ENCODE results near the gene PIK3R2. TPM values are rescaled to one million over a fixed set of nuclear protein-coding genes. Genes with fewer than 3 reads are reported as not detected.

Gene PIK3R2
- total and polyA plus RNA-seq, 2 experiments from 2014 or later = 8.5 to 66.6 TPM

GRCh38 chr19:18167011-18167410 is 14.0 kb downstream of the PIK3R2 start:
- H3K4me1 Mint-ChIP-seq = no peaks in the 10 kb centered on the region; the same call in 2 of the 3 replicates
- TF ChIP-seq REST (IDR thresholded peaks at IDR 0.05; ENCODE audit: unreplicated experiment) (no peak), ZNF462 (CRISPR knock-in tag; IDR thresholded peaks at IDR 0.05) (no peak)
- Histone ChIP-seq H3K27ac (ENCODE audit: low read depth) (no peak overlapping the region), H3K27me3 (ENCODE audit: insufficient read depth) (no peaks in the 10 kb centered on the region), H3K4me3 (no peak overlapping the region), H3K79me2 (replicated peaks; ENCODE audit: insufficient read depth) (no peaks in the 10 kb centered on the region), H3K9me2 (ENCODE audit: insufficient read depth) (no peaks in the 10 kb centered on the region), H3K4me2 (no peak overlapping the region), H3F3A (replicated peaks; ENCODE audit: low read depth) (peaks cover 8% of the 10 kb centered on the region; the same call in 1 of the 2 replicates), H3K4me1 (ENCODE audit: insufficient read depth) (no peaks in the 10 kb centered on the region), H3K36me3 (ENCODE audit: insufficient read depth) (peaks cover 4% of the 10 kb centered on the region; the same call in 1 of the 2 replicates), H4K20me1 (replicated peaks; ENCODE audit: insufficient read depth) (no peaks in the 10 kb centered on the region; the same call in 1 of the 2 replicates), H2AFZ (no peak overlapping the region)
- peaks cover 54% of the 10 kb centered on the region for H3K36me3 Mint-ChIP-seq (ENCODE audit: low read depth)
- H3K27me3 Mint-ChIP-seq (ENCODE audit: insufficient read depth, low read depth, poor library complexity) = peaks cover 6% of the 10 kb centered on the region
- H3K9me3 Mint-ChIP-seq = no peaks in the 10 kb centered on the region
- H3K27ac Mint-ChIP-seq = no peak overlapping the region
- DNase-seq (ENCODE audit: low spot score) (no peak), ATAC-seq (no peak)
- no peak overlapping the region for H3K4me3 Mint-ChIP-seq

All from GM23338 (cell line).